H1 (cell line): ENCODE results near the gene PROSER3. TPM values are rescaled to one million over a fixed set of nuclear protein-coding genes. Genes with fewer than 3 reads are reported as not detected.

Experiments
- CTCF ChIA-PET: fragments of 300-600 bp; sonication (Branson Sonifier 250); formaldehyde crosslinking; loops from one replicate; lab custom pipeline; 2021; ENCODE audit not compliant: partially characterized antibody; lab: Charles Lee
- POLR2A ChIA-PET: fragments of 300-600 bp; sonication (Branson Sonifier 250); formaldehyde crosslinking; loops from one replicate; lab custom pipeline; 2021; ENCODE audit warnings: inconsistent platforms; ENCODE audit not compliant: partially characterized antibody; lab: Charles Lee
- DNase-seq, 2 experiments: peaks; one replicate each; pipeline versions ENCODE4 v3.0.0 to v3.0.0-alpha.2; 2010 to 2022; ENCODE audit warnings: low spot score in 2 of 2, low read depth in 1 of 2, mixed read lengths in 1 of 2
- FAIRE-seq: peaks from 2 replicates; lab custom pipeline; 2011; peaks lifted over from hg19 to GRCh38; lab: Jason Lieb, UNC
- H2AFZ ChIP-seq: 2 replicates; pipeline ENCODE4 v1.8.1; 2012; ENCODE audit warnings: low read length, inconsistent platforms
- H2AK5ac ChIP-seq: 2 replicates; pipeline ENCODE4 v1.6.1; 2013; ENCODE audit warnings: low read depth, low read length
- H2BK120ac ChIP-seq: replicated peaks from 2 replicates; pipeline ENCODE3; 2013; ENCODE audit warnings: low read depth, low read length, inconsistent platforms
- H2BK12ac ChIP-seq: 2 replicates; pipeline ENCODE4 v1.6.1; 2013; ENCODE audit warnings: low read depth, low read length
- H2BK15ac ChIP-seq: 2 replicates; pipeline ENCODE4 v1.6.1; 2013; ENCODE audit warnings: low read length
- H2BK20ac ChIP-seq: 2 replicates; pipeline ENCODE4 v1.6.1; 2013; ENCODE audit warnings: low read length
- H2BK5ac ChIP-seq: 2 replicates; pipeline ENCODE4 v1.6.1; 2013; ENCODE audit warnings: low read depth, low read length
- H3K14ac ChIP-seq: 2 replicates; pipeline ENCODE4 v1.6.1; 2013; ENCODE audit warnings: inconsistent platforms; ENCODE audit not compliant: insufficient read length
- H3K18ac ChIP-seq: 2 replicates; pipeline ENCODE4 v1.6.1; 2013; ENCODE audit warnings: low read length; ENCODE audit errors: extremely low read depth
- H3K23ac ChIP-seq: 2 replicates; pipeline ENCODE4 v1.6.1; 2013; ENCODE audit warnings: inconsistent platforms; ENCODE audit not compliant: insufficient read length
- H3K23me2 ChIP-seq: 2 replicates; pipeline ENCODE4 v1.6.1; 2013; ENCODE audit warnings: low read depth, low read length
- H3K27ac ChIP-seq: 2 replicates; pipeline ENCODE4 v1.6.1; 2011; ENCODE audit warnings: low read depth, low read length, inconsistent platforms
- H3K27me3 ChIP-seq, 4 experiments: replicated peaks in 1 of 4; 1 replicate in 1 of 4; 2 replicates in 3 of 4; pipeline versions ENCODE4 v1.6.1 to v1.8.1; 2011 to 2013; ENCODE audit warnings: low read length in 3 of 4, mild to moderate bottlenecking in 3 of 4, inconsistent platforms in 2 of 4, mixed read lengths in 2 of 4, moderate library complexity in 1 of 4; ENCODE audit not compliant: control insufficient read depth in 3 of 4, insufficient read depth in 3 of 4; ENCODE audit errors: extremely low read depth in 1 of 4
- H3K36me3 ChIP-seq, 4 experiments: 2 replicates each; pipeline versions ENCODE4 v1.6.1 to v1.8.1; 2011 to 2013; ENCODE audit warnings: mild to moderate bottlenecking in 4 of 4, low read length in 3 of 4, moderate library complexity in 2 of 4, control low read depth in 1 of 4, inconsistent platforms in 1 of 4; ENCODE audit not compliant: insufficient read depth in 4 of 4, control insufficient read depth in 2 of 4
- H3K4ac ChIP-seq: replicated peaks from 2 replicates; pipeline ENCODE3; 2013; ENCODE audit warnings: low read length, low read depth, mixed read lengths, inconsistent platforms; ENCODE audit not compliant: insufficient read length
- H3K4me1 ChIP-seq, 4 experiments: replicated peaks in 1 of 4; 1 replicate in 1 of 4; 2 replicates in 3 of 4; pipeline versions ENCODE4 v1.6.1 to v1.8.1; 2011 to 2013; ENCODE audit warnings: low read length in 3 of 4, inconsistent platforms in 2 of 4, mixed read lengths in 1 of 4; ENCODE audit not compliant: insufficient read depth in 4 of 4, control insufficient read depth in 3 of 4
- H3K4me2 ChIP-seq, 2 experiments: 2 replicates each; pipeline versions ENCODE4 v1.6.1 to v1.8.1; 2011 to 2013; ENCODE audit warnings: low read depth in 2 of 2, low read length in 2 of 2, control low read depth in 1 of 2, inconsistent platforms in 1 of 2, mild to moderate bottlenecking in 1 of 2; ENCODE audit not compliant: insufficient read depth in 1 of 2
- H3K4me3 ChIP-seq, 4 experiments: fragments of 200-600, 300-600 bp in 1 of 4; sonication (generic), shearing (Covaris generic), sonication (Bioruptor Twin) in 1 of 4; 2 replicates each; pipeline versions ENCODE4 v1.5.1 to v1.8.1; 2011 to 2016; ENCODE audit warnings: low read length in 4 of 4, low read depth in 3 of 4, control low read depth in 2 of 4, inconsistent platforms in 2 of 4, mild to moderate bottlenecking in 2 of 4, mixed read lengths in 1 of 4, moderate library complexity in 1 of 4; ENCODE audit not compliant: insufficient read depth in 2 of 4; ENCODE audit errors: extremely low read depth in 1 of 4
- H3K56ac ChIP-seq: replicated peaks from 2 replicates; pipeline ENCODE3; 2013; ENCODE audit warnings: low read depth, mild to moderate bottlenecking, mixed read lengths, low read length, inconsistent platforms; ENCODE audit not compliant: insufficient read length
- H3K79me1 ChIP-seq: 2 replicates; pipeline ENCODE4 v1.6.1; 2013; ENCODE audit warnings: low read depth, low read length, control low read depth
- H3K79me2 ChIP-seq, 2 experiments: 2 replicates each; pipeline versions ENCODE4 v1.6.1 to v1.8.1; 2012 to 2013; ENCODE audit warnings: low read length in 2 of 2, mild to moderate bottlenecking in 2 of 2, inconsistent platforms in 1 of 2; ENCODE audit not compliant: insufficient read depth in 2 of 2, control insufficient read depth in 1 of 2
- H3K9ac ChIP-seq, 4 experiments: replicated peaks in 1 of 4; 1 replicate in 1 of 4; 2 replicates in 3 of 4; pipeline versions ENCODE4 v1.6.1 to v1.8.1; 2011 to 2013; ENCODE audit warnings: low read depth in 3 of 4, low read length in 3 of 4, control low read depth in 2 of 4, mild to moderate bottlenecking in 2 of 4, moderate library complexity in 2 of 4, inconsistent platforms in 1 of 4; ENCODE audit errors: extremely low read depth in 1 of 4
- H3K9me3 ChIP-seq, 2 experiments: 2 replicates each; pipeline versions ENCODE4 v1.6.1 to v1.8.1; 2012 to 2013; ENCODE audit warnings: mild to moderate bottlenecking in 2 of 2, moderate library complexity in 2 of 2, control low read depth in 1 of 2, inconsistent platforms in 1 of 2, low read depth in 1 of 2, low read length in 1 of 2, mixed read lengths in 1 of 2; ENCODE audit not compliant: insufficient read depth in 2 of 2
- H4K20me1 ChIP-seq, 2 experiments: replicated peaks in 1 of 2; 2 replicates each; pipeline versions ENCODE3 to v1.8.1; 2011 to 2013; ENCODE audit warnings: inconsistent platforms in 2 of 2, low read length in 2 of 2, mild to moderate bottlenecking in 1 of 2; ENCODE audit not compliant: insufficient read depth in 2 of 2, control insufficient read depth in 1 of 2
- H4K5ac ChIP-seq: 2 replicates; pipeline ENCODE4 v1.6.1; 2013; ENCODE audit warnings: low read length, low read depth, mixed read lengths, inconsistent platforms; ENCODE audit not compliant: insufficient read length
- H4K8ac ChIP-seq: 2 replicates; pipeline ENCODE4 v1.8.0; 2013; ENCODE audit warnings: mild to moderate bottlenecking, moderate library complexity, low read length, inconsistent platforms; ENCODE audit not compliant: insufficient read depth; ENCODE audit errors: extremely low read depth
- H4K91ac ChIP-seq: replicated peaks from 2 replicates; pipeline ENCODE3; 2013; ENCODE audit warnings: low read length, mixed read lengths, inconsistent platforms; ENCODE audit not compliant: insufficient read length
- EP300 ChIP-seq, 2 experiments: IDR thresholded peaks; 1 replicate in 1 of 2; 2 replicates in 1 of 2; pipeline ENCODE4 v1.6.1; 2011 to 2012; ENCODE audit warnings: low read depth in 2 of 2, low read length in 2 of 2, mild to moderate bottlenecking in 2 of 2, borderline replicate concordance in 1 of 2, inconsistent platforms in 1 of 2, moderate library complexity in 1 of 2
- FOSL1 ChIP-seq: IDR thresholded peaks from 2 replicates; pipeline ENCODE4 v1.6.1; 2011; ENCODE audit warnings: mild to moderate bottlenecking, low read depth, low read length, moderate library complexity; ENCODE audit not compliant: insufficient read depth
- JUN ChIP-seq: IDR thresholded peaks from 2 replicates; pipeline ENCODE4 v1.6.1; 2011; ENCODE audit warnings: low read depth, mild to moderate bottlenecking, improper control_type of control experiment, low read length
- KDM5A ChIP-seq: fragments of 200-600 bp; IDR thresholded peaks from 2 replicates; pipeline ENCODE4 v1.7.1; 2012; ENCODE audit warnings: mild to moderate bottlenecking, low read length, inconsistent platforms, mixed read lengths
- MAX ChIP-seq: IDR thresholded peaks from 2 replicates; pipeline ENCODE4 v1.6.1; 2012; ENCODE audit warnings: inconsistent platforms
- PHF8 ChIP-seq: fragments of 200-600 bp; sonication (generic); conservative IDR thresholded peaks from 2 replicates; pipeline ENCODE4 v1.7.1; 2012; ENCODE audit warnings: low read depth, mild to moderate bottlenecking, inconsistent platforms, low read length, moderate library complexity
- RFX5 ChIP-seq: IDR thresholded peaks from 2 replicates; pipeline ENCODE4 v1.6.1; 2011; ENCODE audit warnings: low read depth, low read length, improper control_type of control experiment, borderline replicate concordance
- ZNF274 ChIP-seq: IDR thresholded peaks from 2 replicates; pipeline ENCODE4 v1.7.0; 2012; ENCODE audit warnings: low read length, borderline replicate concordance; ENCODE audit errors: extremely low read depth
- WGBS, 2 experiments: shearing (Covaris generic) in 1 of 2; methylation state at CpG; one replicate each; pipeline versions ENCODE4 v1.1.6 to v1.1.7; 2013 to 2015; ENCODE audit warnings: low lambda C conversion rate in 2 of 2, mixed read lengths in 2 of 2, inconsistent platforms in 1 of 2, low coverage in 1 of 2, missing lambda C conversion rate in 1 of 2; ENCODE audit not compliant: insufficient replicate concordance in 2 of 2, insufficient coverage in 1 of 2, insufficient read length in 1 of 2; ENCODE audit errors: extremely low coverage in 1 of 2, missing lambda C conversion rate in 1 of 2; 5-methylcytosine and 5-hydroxymethylcytosine counted together
- polyA plus RNA-seq, 7 experiments: library from polyadenylated mRNA; depleted of rRNA in 3 of 7; stranded (reverse) in 5 of 7; unstranded in 2 of 7; fragments of >200 nt in 5 of 7; fragments of 200-250 nt in 2 of 7; gene quantifications; 1 replicate in 5 of 7; 2 replicates in 1 of 7; 4 replicates in 1 of 7; pipeline versions ENCODE4 v1.2.1 to v1.2.3, GENCODE V29; 2011 to 2013; ENCODE audit warnings: missing spikeins in 2 of 7, mixed read lengths in 2 of 7
- total RNA-seq: library from RNA; stranded (reverse); fragmentation: NEBNext Ultra II Directional; extraction: Animal tissue kit (Norgen Biotek cat#: 25700); gene quantifications from 2 replicates; pipeline ENCODE4 v1.2.1, GENCODE V29; 2021
- TF ChIP-seq, protein P1 (sequence below): IDR thresholded peaks from 2 replicates; pipeline ENCODE4 v1.6.1; 2012; ENCODE audit warnings: low read length, inconsistent platforms

Gene PROSER3
- total and polyA plus RNA-seq, 2 of the 8 experiments (the other 6 are each of a cell fraction or from before 2014, with no cell fraction given), result 17.8 to 28.9 TPM

- H3K27me3 ChIP-seq, result no peaks in the 10 kb centered on the region
- no peak overlapping the region for H2BK15ac ChIP-seq
- no peak overlapping the region for H2BK120ac ChIP-seq
- ChIA-PET POLR2A (interaction anchor here (0.8 to 1.1 kb wide), 2 partner anchors 44 to 71 kb away, joined by 3 read pairs; no protein-coding TSS in a partner anchor), CTCF (interaction anchor here (0.8 to 1.5 kb wide), 7 partner anchors 9 to 176 kb away, joined by 3 to 5 read pairs (median 3); partner anchors contain the start of gene LIN37)
- H2AK5ac ChIP-seq, result no peak overlapping the region
- no peak overlapping the region for H4K5ac ChIP-seq
- H3K56ac ChIP-seq, result no peak overlapping the region
- no peak overlapping the region for H3K23ac ChIP-seq
- H3K9me3 ChIP-seq, result no peaks in the 10 kb centered on the region
- no peak overlapping the region for H3K14ac ChIP-seq
- 0 out of 2 replicates have a peak overlapping the region, but pooled peaks have one; percentile 35 for H2BK5ac ChIP-seq
- FAIRE-seq (no peak), DNase-seq (no peak)
- H3K9ac ChIP-seq, result no peak overlapping the region
- H3K4me1 ChIP-seq, result peaks cover 0 to 6% (median 1%) of the 10 kb centered on the region in 4 experiments; a peak in 4 of 7 replicates
- H3K23me2 ChIP-seq, result no peaks in the 10 kb centered on the region
- 0 out of 2 replicates have a peak overlapping the region, but pooled peaks have one; percentile 13 for H2AFZ ChIP-seq
- WGBS, 2 experiments, result 85% methylated on average over 18 of the region's 18 CpGs; no CpG with 5 or more reads in 1 of the 2 experiments
- H3K36me3 ChIP-seq, result no peaks in the 10 kb centered on the region
- H4K8ac ChIP-seq, result peak overlapping the region; percentile 51; the same call in 1 of the 2 replicates
- H3K79me2 ChIP-seq, result no peaks in the 10 kb centered on the region
- H3K79me1 ChIP-seq, result no peaks in the 10 kb centered on the region
- H2BK20ac ChIP-seq, result no peak overlapping the region
- no peak overlapping the region for H3K4me3 ChIP-seq
- H4K20me1 ChIP-seq, result no peaks in the 10 kb centered on the region
- H2BK12ac ChIP-seq, result no peak overlapping the region
- no peak overlapping the region for H3K27ac ChIP-seq
- H4K91ac ChIP-seq, result no peak overlapping the region
- no peak overlapping the region for H3K4ac ChIP-seq
- no peak overlapping the region for H3K4me2 ChIP-seq
- no peak overlapping the region for H3K18ac ChIP-seq
- no peak for TF ChIP-seq ZNF274
- TF ChIP-seq FOSL1, result no peak
- TF ChIP-seq MAX, result no peak
- TF ChIP-seq RFX5, result no peak
- no peak for TF ChIP-seq EP300 (IDR thresholded peaks at IDR 0.05; ENCODE audit: borderline replicate concordance in 1 of 2, low read depth in 2 of 2, low read length in 2 of 2)
- no peak for TF ChIP-seq JUN
- no peak for TF ChIP-seq KDM5A
- no peak for TF ChIP-seq PHF8
- TF ChIP-seq, protein P1, sequence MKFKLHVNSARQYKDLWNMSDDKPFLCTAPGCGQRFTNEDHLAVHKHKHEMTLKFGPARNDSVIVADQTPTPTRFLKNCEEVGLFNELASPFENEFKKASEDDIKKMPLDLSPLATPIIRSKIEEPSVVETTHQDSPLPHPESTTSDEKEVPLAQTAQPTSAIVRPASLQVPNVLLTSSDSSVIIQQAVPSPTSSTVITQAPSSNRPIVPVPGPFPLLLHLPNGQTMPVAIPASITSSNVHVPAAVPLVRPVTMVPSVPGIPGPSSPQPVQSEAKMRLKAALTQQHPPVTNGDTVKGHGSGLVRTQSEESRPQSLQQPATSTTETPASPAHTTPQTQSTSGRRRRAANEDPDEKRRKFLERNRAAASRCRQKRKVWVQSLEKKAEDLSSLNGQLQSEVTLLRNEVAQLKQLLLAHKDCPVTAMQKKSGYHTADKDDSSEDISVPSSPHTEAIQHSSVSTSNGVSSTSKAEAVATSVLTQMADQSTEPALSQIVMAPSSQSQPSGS, result no peak
Observed at GRCh38 chr19:35811317-35812219, 53.6 kb downstream of the PROSER3 start.
